ENCODE data around the gene ASAP3. TPM values are rescaled to one million over a fixed set of nuclear protein-coding genes. Genes with fewer than 3 reads are reported as not detected.

ASAP3 gene
- total and polyA plus RNA-seq, 2 of the 4 experiments (the other 2 are of a cell fraction), result 18.6 to 18.8 TPM

- Histone ChIP-seq H2AK9ac (replicated peaks; ENCODE audit: low read depth, low read length, poor library complexity) (peak within 1 kb of the TSS; percentile 24), H2AFZ (replicated peaks; ENCODE audit: low read length, poor library complexity) (peak within 1 kb of the TSS; percentile 94), H2BK120ac (ENCODE audit: low read depth, low read length) (peak within 1 kb of the TSS; percentile 47; the same call in 1 of the 2 replicates), H4K5ac (ENCODE audit: low read depth, low read length) (peak within 1 kb of the TSS; percentile 1), H2BK5ac (ENCODE audit: low read depth, low read length, poor library complexity, severe bottlenecking) (no peak within 1 kb of the TSS), H2AK5ac (ENCODE audit: low read depth, low read length) (no peak within 1 kb of the TSS), H3K36me3 (ENCODE audit: control insufficient read depth, insufficient read depth, low read length) (no peaks in the 10 kb centered on the region), H3K9me1 (ENCODE audit: insufficient read depth, low read length) (0 out of 2 replicates have a peak, but pooled peaks cover 2% of the 10 kb centered on the region), H4K91ac (ENCODE audit: insufficient read depth, low read depth, low read length) (peak within 1 kb of the TSS; percentile 31; the same call in 1 of the 2 replicates), H3K27ac (ENCODE audit: insufficient read depth, low read length) (peak within 1 kb of the TSS; percentile 5; the same call in 1 of the 2 replicates), H4K8ac (ENCODE audit: low read depth in 2 of 2, low read length in 2 of 2) (peak within 1 kb of the TSS; percentile 38 to 81), H2BK20ac (ENCODE audit: low read depth, low read length) (no peak within 1 kb of the TSS), H4K20me1 (ENCODE audit: insufficient read depth, low read length) (no peaks in the 10 kb centered on the region), H3K56ac (ENCODE audit: extremely low read depth, insufficient read depth, low read length) (no peak within 1 kb of the TSS), H3K4me2 (ENCODE audit: low read depth, low read length) (peak within 1 kb of the TSS; percentile 88), H3K4me3 (ENCODE audit: insufficient read depth, low read depth, low read length) (peak within 1 kb of the TSS; percentile 42), H3K18ac (ENCODE audit: low read depth, low read length) (no peak within 1 kb of the TSS), H3K23ac (ENCODE audit: low read depth, low read length) (peak within 1 kb of the TSS; percentile 51; the same call in 1 of the 2 replicates), H3K14ac (replicated peaks; ENCODE audit: low read depth, low read length) (peak within 1 kb of the TSS; percentile 17), H3K79me1 (ENCODE audit: low read depth in 1 of 2, low read length in 2 of 2) (peaks cover 0 to 7% of the 10 kb centered on the region in 2 experiments; a peak in 1 of 4 replicates), H2BK15ac (ENCODE audit: low read depth, low read length) (no peak within 1 kb of the TSS), H3K4ac (ENCODE audit: low read depth, low read length) (0 out of 2 replicates have a peak within 1 kb of the TSS, but pooled peaks have one; percentile 50), H3K9ac (ENCODE audit: low read depth, low read length) (peak within 1 kb of the TSS; percentile 8; the same call in 1 of the 2 replicates), H3K9me3 (ENCODE audit: control insufficient read depth, insufficient read depth, low read length) (no peaks in the 10 kb centered on the region), H3K27me3 (ENCODE audit: control insufficient read depth, insufficient read depth, low read length) (no peaks in the 10 kb centered on the region), H3K4me1 (ENCODE audit: control insufficient read depth, insufficient read depth, low read length) (peaks cover 9% of the 10 kb centered on the region; the same call in 1 of the 2 replicates)
- DNase-seq (peak; percentile 77), ATAC-seq (ENCODE audit: low read depth) (peak; percentile 83)
- ChIA-PET POLR2A (ENCODE audit: unreplicated experiment) (interaction anchor here (0.6 kb wide), 2 partner anchors 60 to 187 kb away, joined by 3 to 4 read pairs; no protein-coding TSS in a partner anchor), CTCF (interaction anchor here (0.6 to 1.6 kb wide), 3 partner anchors 34 to 107 kb away, joined by 3 to 6 read pairs (median 5); no protein-coding TSS in a partner anchor)
- no TSS peak for BruUV-seq (replicated peaks)
- in situ Hi-C loops (cut with MboI; ENCODE audit: low sequenced_read_pairs), result loop anchor here (10.0 kb wide), 1 partner anchor 556 kb away; the partner anchor contains the start of gene LACTBL1
- intact Hi-C loops (cut with micrococcal nuclease), result loop anchor here (5.0 to 10.0 kb wide), 2 partner anchors 189 to 346 kb away; partner anchors contain the start of gene HNRNPR
- WGBS, 2 experiments (ENCODE audit: extremely low coverage in 2 of 2, insufficient read length in 1 of 2), result 0% methylated on average over 30 of the region's 85 CpGs; no CpG with 5 or more reads in 1 of the 2 experiments
- dilution Hi-C loops (cut with HindIII; ENCODE audit: low sequenced_read_pairs, unreplicated experiment), result no loop called here
- TF ChIP-seq RFX5 (IDR thresholded peaks at IDR 0.05; ENCODE audit: low read depth, low read length) (no peak), MXI1 (IDR thresholded peaks at IDR 0.05; ENCODE audit: borderline replicate concordance, low read depth, low read length) (peak; percentile 77), ELK1 (IDR thresholded peaks at IDR 0.05; ENCODE audit: borderline replicate concordance, low read depth, low read length) (no peak), FOS (IDR thresholded peaks at IDR 0.05; ENCODE audit: low read depth, low read length) (no peak), MAFK (IDR thresholded peaks at IDR 0.05; ENCODE audit: low read depth, low read length) (no peak), CTCF (conservative IDR thresholded peaks at IDR 0.05; ENCODE audit: low read depth, low read length) (0 out of 2 replicates have a peak, but pooled peaks have one; percentile 15), RAD21 (IDR thresholded peaks at IDR 0.05; ENCODE audit: low read length) (no peak), NFE2L2 (IDR thresholded peaks at IDR 0.05; ENCODE audit: low read depth, low read length) (no peak), MAZ (IDR thresholded peaks at IDR 0.05; ENCODE audit: borderline replicate concordance, low read depth, low read length) (peak; percentile 49; the same call in 1 of the 2 replicates), BHLHE40 (IDR thresholded peaks at IDR 0.05; ENCODE audit: low read depth, low read length) (no peak), CEBPB (IDR thresholded peaks at IDR 0.05; ENCODE audit: low read depth, low read length) (peak; percentile 98), CHD1 (IDR thresholded peaks at IDR 0.05; ENCODE audit: low read depth, low read length) (no peak), RCOR1 (IDR thresholded peaks at IDR 0.05; ENCODE audit: insufficient replicate concordance, low read length) (no peak), POLR2A (IDR thresholded peaks at IDR 0.05; ENCODE audit: low read depth, low read length) (no peak)
Observed at GRCh38 chr1:23530747-23531561, 47.0 kb upstream of the ASAP3 start, which contains the start of gene E2F2. Gene E2F2, minus strand, starts transcription at chr1:23531233. Its CDS starts 440 bp downstream, at chr1:23530793.
